ENCODE data around the gene PSAP.

- no peak for TF ChIP-seq CTCF (IDR thresholded peaks at IDR 0.05)
- TF ChIP-seq POLR2A (IDR thresholded peaks at IDR 0.05): no peak
These were observed 48.8 kb downstream of the PSAP start for GRCh38 chr10:71802235-71802634.

Data from right lobe of liver (tissue), 4 donors.